ENCODE results near the gene PLXDC2.

DNA sequence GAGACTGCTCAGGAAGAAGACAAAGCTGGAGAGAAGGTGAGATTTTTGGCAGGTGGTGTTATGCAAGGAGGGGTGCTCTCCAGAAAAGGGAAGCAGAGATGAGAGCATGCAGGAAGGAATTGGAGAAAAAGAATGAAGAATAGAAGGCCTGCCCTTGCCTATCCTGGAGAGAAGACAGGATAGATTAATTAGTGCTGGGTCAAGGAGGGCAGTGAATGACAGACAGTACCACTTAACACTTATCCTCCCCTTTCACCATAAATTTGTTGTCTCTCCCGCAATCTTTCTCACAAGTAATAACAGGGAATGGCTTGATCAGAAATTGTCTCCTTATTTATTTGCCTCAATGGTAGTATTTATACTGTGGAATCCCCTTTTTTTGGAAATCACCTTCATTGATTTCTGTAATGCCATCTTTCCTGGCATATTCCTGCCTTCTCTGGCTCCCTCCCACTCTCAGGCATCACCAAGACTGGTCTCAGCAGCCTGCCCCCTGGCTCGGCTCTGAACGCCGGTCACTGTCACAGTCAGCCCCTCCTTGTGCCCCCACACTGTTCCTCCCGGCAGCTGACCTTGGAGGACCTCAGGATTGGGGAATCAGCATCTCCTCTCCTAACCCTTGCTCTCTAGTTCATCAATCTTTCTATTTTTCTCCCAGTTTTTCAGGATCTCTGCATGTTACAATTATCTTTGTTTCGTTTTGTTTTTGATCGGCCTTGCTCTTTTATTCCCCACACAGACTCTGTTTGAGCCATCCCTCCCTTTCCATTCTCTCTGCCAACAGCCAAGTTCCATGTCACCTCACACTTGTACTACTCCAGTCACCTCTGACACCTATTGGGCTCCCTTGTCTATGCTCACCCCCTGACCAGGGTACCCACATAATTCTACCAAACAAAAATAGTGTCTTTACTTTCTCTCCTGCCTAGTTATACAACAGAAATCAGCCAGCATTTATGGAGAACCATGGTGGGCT is 294.2 kb downstream of the PLXDC2 start:
- TF ChIP-seq EZH2 (IDR thresholded peaks at IDR 0.05): no peak
- no peak for TF ChIP-seq POLR2A (IDR thresholded peaks at IDR 0.05; ENCODE audit: borderline replicate concordance, extremely low read depth, insufficient read depth, insufficient read length)
- TF ChIP-seq, protein P1, sequence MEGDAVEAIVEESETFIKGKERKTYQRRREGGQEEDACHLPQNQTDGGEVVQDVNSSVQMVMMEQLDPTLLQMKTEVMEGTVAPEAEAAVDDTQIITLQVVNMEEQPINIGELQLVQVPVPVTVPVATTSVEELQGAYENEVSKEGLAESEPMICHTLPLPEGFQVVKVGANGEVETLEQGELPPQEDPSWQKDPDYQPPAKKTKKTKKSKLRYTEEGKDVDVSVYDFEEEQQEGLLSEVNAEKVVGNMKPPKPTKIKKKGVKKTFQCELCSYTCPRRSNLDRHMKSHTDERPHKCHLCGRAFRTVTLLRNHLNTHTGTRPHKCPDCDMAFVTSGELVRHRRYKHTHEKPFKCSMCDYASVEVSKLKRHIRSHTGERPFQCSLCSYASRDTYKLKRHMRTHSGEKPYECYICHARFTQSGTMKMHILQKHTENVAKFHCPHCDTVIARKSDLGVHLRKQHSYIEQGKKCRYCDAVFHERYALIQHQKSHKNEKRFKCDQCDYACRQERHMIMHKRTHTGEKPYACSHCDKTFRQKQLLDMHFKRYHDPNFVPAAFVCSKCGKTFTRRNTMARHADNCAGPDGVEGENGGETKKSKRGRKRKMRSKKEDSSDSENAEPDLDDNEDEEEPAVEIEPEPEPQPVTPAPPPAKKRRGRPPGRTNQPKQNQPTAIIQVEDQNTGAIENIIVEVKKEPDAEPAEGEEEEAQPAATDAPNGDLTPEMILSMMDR (IDR thresholded peaks at IDR 0.05 in 2 of 3, conservative IDR thresholded peaks at IDR 0.05 in 1 of 3; ENCODE audit: borderline replicate concordance in 1 of 3, insufficient read depth in 1 of 3, low read depth in 2 of 3, low read length in 2 of 3): no peak
- TF ChIP-seq SRF (IDR thresholded peaks at IDR 0.05; ENCODE audit: low read depth): no peak
- TF ChIP-seq EZH2phosphoT487 (IDR thresholded peaks at IDR 0.05; ENCODE audit: borderline replicate concordance): no peak
- TF ChIP-seq MAX (IDR thresholded peaks at IDR 0.05): no peak
- TF ChIP-seq, protein P2, sequence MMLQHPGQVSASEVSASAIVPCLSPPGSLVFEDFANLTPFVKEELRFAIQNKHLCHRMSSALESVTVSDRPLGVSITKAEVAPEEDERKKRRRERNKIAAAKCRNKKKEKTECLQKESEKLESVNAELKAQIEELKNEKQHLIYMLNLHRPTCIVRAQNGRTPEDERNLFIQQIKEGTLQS (IDR thresholded peaks at IDR 0.05): no peak
- no peak for TF ChIP-seq POLR2AphosphoS5 (IDR thresholded peaks at IDR 0.05; ENCODE audit: low read depth, low read length)
- TF ChIP-seq REST (IDR thresholded peaks at IDR 0.05; ENCODE audit: low read depth): no peak
- TF ChIP-seq YY1 (IDR thresholded peaks at IDR 0.05; ENCODE audit: extremely low read depth, insufficient replicate concordance, low read depth, low read length): no peak

All from HCT116 (cell line).